Mammary epithelial cell (primary cell): ENCODE results near the gene ATN1.
"Not testable (repeated sequence)": the region's sequence is repeated elsewhere in the genome, so short reads cannot be mapped to it uniquely, and the experiment has no call there.

Experiments
- EZH2 ChIP-seq: IDR thresholded peaks from 2 replicates; pipeline ENCODE4 v1.6.1; 2012; ENCODE audit warnings: low read length, inconsistent platforms, borderline replicate concordance
- TF ChIP-seq, protein P1 (sequence below), 2 donors: IDR thresholded peaks in 1 of 2; conservative IDR thresholded peaks in 1 of 2; 2 replicates each; pipeline ENCODE4 v1.5.1; 2011 to 2012; ENCODE audit warnings: inconsistent platforms in 2 of 2, low read length in 2 of 2, mild to moderate bottlenecking in 2 of 2, control low read depth in 1 of 2, low read depth in 1 of 2; ENCODE audit not compliant: insufficient read depth in 1 of 2; ENCODE audit errors: extremely low read depth in 1 of 2

DNA sequence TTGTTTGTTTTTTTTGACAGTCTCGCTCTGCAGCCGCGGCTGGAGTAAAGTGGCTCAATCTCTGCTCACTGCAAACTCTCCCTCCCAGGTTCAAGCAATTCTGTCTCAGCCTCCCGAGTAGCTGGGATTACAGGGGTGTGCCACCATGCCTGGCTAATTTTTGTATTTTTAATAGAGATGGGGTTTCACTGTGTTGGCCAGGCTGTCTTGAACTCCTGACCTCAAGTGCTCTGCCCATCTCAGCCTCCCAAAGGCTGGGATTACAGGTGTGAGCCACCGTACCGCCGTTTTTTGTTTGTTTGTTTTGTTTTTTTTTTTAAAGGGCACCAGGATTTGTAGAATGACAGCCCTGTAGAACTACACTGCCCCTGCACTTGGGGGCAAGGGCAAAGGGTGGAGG lies 39.0 kb upstream of the ATN1 start:
- TF ChIP-seq, protein P1, sequence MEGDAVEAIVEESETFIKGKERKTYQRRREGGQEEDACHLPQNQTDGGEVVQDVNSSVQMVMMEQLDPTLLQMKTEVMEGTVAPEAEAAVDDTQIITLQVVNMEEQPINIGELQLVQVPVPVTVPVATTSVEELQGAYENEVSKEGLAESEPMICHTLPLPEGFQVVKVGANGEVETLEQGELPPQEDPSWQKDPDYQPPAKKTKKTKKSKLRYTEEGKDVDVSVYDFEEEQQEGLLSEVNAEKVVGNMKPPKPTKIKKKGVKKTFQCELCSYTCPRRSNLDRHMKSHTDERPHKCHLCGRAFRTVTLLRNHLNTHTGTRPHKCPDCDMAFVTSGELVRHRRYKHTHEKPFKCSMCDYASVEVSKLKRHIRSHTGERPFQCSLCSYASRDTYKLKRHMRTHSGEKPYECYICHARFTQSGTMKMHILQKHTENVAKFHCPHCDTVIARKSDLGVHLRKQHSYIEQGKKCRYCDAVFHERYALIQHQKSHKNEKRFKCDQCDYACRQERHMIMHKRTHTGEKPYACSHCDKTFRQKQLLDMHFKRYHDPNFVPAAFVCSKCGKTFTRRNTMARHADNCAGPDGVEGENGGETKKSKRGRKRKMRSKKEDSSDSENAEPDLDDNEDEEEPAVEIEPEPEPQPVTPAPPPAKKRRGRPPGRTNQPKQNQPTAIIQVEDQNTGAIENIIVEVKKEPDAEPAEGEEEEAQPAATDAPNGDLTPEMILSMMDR (conservative IDR thresholded peaks at IDR 0.05 in 1 of 2, IDR thresholded peaks at IDR 0.05 in 1 of 2; ENCODE audit: extremely low read depth in 1 of 2, insufficient read depth in 1 of 2, low read depth in 1 of 2, low read length in 2 of 2), result not testable (repeated sequence)
- TF ChIP-seq EZH2, result not testable (repeated sequence)
